Body of pancreas (tissue), 4 donors: ENCODE data around the gene MED13L.

Source experiments
- POLR2A ChIP-seq, 3 donors: fragments of 450-650 bp; IDR thresholded peaks; one replicate each; pipeline ENCODE4 v1.6.1; 2016; ENCODE audit warnings: antibody characterized with exemption in 3 of 3, mild to moderate bottlenecking in 2 of 3
- TF ChIP-seq, protein P1 (sequence below), 7 experiments: fragments of 450-650 bp in 4 of 7; fragments of 200-600 bp in 3 of 7; sonication (generic) in 3 of 7; IDR thresholded peaks; one replicate each; pipeline ENCODE4 v1.5.1; 2016 to 2019; ENCODE audit warnings: antibody characterized with exemption in 7 of 7

DNA sequence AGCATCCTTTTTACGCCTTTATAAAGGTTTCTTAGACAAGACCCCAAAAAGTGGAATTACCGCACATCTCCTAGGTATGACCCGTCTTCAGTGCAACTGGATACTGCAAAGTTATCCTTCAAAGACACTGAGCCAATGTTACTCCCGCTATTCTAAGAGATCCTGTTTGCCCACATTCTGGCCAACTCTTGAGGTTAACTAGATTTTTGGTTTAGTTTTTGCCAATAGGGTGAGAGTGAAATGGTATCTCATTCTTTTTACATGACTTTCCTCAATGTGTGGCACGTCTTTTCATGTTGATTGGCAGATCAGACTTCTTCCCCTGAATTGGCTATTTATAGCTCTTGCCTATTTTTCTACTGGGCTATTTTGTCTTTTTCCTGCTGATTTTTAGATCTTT lies 347.2 kb downstream of the MED13L start:
- TF ChIP-seq, protein P1, sequence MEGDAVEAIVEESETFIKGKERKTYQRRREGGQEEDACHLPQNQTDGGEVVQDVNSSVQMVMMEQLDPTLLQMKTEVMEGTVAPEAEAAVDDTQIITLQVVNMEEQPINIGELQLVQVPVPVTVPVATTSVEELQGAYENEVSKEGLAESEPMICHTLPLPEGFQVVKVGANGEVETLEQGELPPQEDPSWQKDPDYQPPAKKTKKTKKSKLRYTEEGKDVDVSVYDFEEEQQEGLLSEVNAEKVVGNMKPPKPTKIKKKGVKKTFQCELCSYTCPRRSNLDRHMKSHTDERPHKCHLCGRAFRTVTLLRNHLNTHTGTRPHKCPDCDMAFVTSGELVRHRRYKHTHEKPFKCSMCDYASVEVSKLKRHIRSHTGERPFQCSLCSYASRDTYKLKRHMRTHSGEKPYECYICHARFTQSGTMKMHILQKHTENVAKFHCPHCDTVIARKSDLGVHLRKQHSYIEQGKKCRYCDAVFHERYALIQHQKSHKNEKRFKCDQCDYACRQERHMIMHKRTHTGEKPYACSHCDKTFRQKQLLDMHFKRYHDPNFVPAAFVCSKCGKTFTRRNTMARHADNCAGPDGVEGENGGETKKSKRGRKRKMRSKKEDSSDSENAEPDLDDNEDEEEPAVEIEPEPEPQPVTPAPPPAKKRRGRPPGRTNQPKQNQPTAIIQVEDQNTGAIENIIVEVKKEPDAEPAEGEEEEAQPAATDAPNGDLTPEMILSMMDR (IDR thresholded peaks at IDR 0.05), result no peak
- no peak for TF ChIP-seq POLR2A (IDR thresholded peaks at IDR 0.05)
